OCI-LY3 (cell line): ENCODE data around the gene ARHGEF11.

Experiments used
- CTCF ChIP-seq: fragments of 200-600, 300-600 bp; sonication (generic); IDR thresholded peaks from 2 replicates; pipeline ENCODE4 v1.5.1; 2014; ENCODE audit warnings: antibody characterized with exemption, low read length, low read depth
- EZH2phosphoT487 ChIP-seq: fragments of 200-600 bp; shearing (Covaris generic); IDR thresholded peaks from 2 replicates; pipeline ENCODE4 v1.6.1; 2018; ENCODE audit warnings: antibody characterized with exemption, mixed run types, low read depth

DNA sequence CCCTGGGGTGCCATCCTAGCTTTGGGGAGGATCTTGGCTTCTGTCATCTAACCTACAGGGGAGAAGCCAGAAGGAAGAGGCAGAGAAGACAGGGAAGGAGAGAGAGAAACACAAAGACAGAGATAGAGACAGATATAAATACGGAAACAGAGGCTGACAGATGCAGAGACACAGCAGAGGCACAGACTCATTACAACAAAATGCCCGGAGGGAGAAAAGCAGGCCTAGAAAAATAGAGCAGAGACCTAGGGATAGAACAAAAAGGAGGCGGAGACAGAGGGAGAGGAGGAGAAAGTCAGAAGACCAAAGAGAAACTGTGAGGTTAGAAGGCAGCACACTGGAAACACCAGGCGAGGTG, 150.1 kb downstream of the ARHGEF11 start:
- TF ChIP-seq CTCF (no peak), EZH2phosphoT487 (no peak)
